ENCODE results near the gene MGAT5.

The MGAT5 gene

GRCh38 chr2:134372141-134372540 lies 118.3 kb downstream of the MGAT5 start:
- no peak for DNase-seq

- peak; percentile 84 for DNase-seq
Measured at GRCh38 chr2:134372611-134373131, 118.8 kb downstream of the MGAT5 start.

GRCh38 chr2:134375935-134376334 lies 122.1 kb downstream of the MGAT5 start:
- peak; percentile 62 for DNase-seq

- no peak for DNase-seq
Measured at GRCh38 chr2:134377730-134378129, 123.9 kb downstream of the MGAT5 start.

- DNase-seq, result no peak
Measured at GRCh38 chr2:134379293-134379692, 125.4 kb downstream of the MGAT5 start.

- no peak for DNase-seq
Measured at GRCh38 chr2:134379722-134380121, 125.8 kb downstream of the MGAT5 start.

GRCh38 chr2:134381141-134381540 lies 127.3 kb downstream of the MGAT5 start:
- DNase-seq, result no peak

GRCh38 chr2:134384131-134384530 lies 130.3 kb downstream of the MGAT5 start:
- DNase-seq, result no peak

GRCh38 chr2:134385195-134385594 lies 131.3 kb downstream of the MGAT5 start:
- no peak for DNase-seq

GRCh38 chr2:134386310-134386709 lies 132.4 kb downstream of the MGAT5 start:
- DNase-seq, result no peak

GRCh38 chr2:134389381-134389780 lies 135.5 kb downstream of the MGAT5 start:
- DNase-seq, result peak; percentile 83

GRCh38 chr2:134391751-134392160 lies 137.9 kb downstream of the MGAT5 start:
- peak; percentile 50 for DNase-seq

- DNase-seq, result peak; percentile 51
Measured at GRCh38 chr2:134392442-134393074, 138.7 kb downstream of the MGAT5 start.

GRCh38 chr2:134393075-134393461 lies 139.2 kb downstream of the MGAT5 start:
- no peak for DNase-seq

- DNase-seq, result no peak
Measured at GRCh38 chr2:134395779-134396178, 141.9 kb downstream of the MGAT5 start.

- DNase-seq, result no peak
Measured at GRCh38 chr2:134396493-134396892, 142.6 kb downstream of the MGAT5 start.

GRCh38 chr2:134397146-134397896 lies 143.4 kb downstream of the MGAT5 start:
- no peak for DNase-seq

GRCh38 chr2:134398300-134398699 lies 144.4 kb downstream of the MGAT5 start:
- DNase-seq, result no peak

- DNase-seq, result no peak
Measured at GRCh38 chr2:134399096-134399495, 145.2 kb downstream of the MGAT5 start.

- DNase-seq, result peak; percentile 54
Measured at GRCh38 chr2:134401081-134401497, 147.2 kb downstream of the MGAT5 start.

GRCh38 chr2:134401789-134402188 lies 147.9 kb downstream of the MGAT5 start:
- DNase-seq, result no peak

- DNase-seq, result peak; percentile 4
Measured at GRCh38 chr2:134402410-134402809, 148.5 kb downstream of the MGAT5 start.

- DNase-seq, result no peak
Measured at GRCh38 chr2:134405611-134406081, 151.8 kb downstream of the MGAT5 start.

GRCh38 chr2:134406311-134406710 lies 152.4 kb downstream of the MGAT5 start:
- no peak for DNase-seq
